ENCODE measurements around the gene PIK3AP1.
A peak's percentile ranks its signal among the peaks of the same experiment; 100 is the strongest.

The PIK3AP1 gene

GRCh38 chr10:96671211-96671890 lies 49.0 kb downstream of the PIK3AP1 start:
- peak; percentile 35 for DNase-seq (ENCODE audit: low spot score)

DNA sequence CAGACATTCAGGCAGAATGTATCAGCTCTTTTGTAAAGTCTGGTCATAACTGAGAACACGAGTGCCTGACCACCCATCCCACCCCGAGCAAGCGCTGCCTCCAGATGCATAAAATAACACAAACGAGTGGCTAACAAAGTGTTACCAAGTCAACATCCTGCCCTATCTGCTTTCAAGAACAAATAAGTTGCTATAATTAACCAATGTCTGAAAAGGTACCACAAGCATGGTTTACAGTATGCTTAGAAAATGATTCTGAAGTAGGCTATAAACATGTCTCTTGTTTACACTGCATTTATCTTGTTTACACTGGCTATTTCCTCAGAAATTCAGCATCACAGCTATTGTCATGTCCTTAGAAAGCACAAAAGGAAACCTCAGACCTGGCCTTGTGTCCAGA lies 49.5 kb downstream of the PIK3AP1 start:
- no peak for DNase-seq (ENCODE audit: low spot score)

DNA sequence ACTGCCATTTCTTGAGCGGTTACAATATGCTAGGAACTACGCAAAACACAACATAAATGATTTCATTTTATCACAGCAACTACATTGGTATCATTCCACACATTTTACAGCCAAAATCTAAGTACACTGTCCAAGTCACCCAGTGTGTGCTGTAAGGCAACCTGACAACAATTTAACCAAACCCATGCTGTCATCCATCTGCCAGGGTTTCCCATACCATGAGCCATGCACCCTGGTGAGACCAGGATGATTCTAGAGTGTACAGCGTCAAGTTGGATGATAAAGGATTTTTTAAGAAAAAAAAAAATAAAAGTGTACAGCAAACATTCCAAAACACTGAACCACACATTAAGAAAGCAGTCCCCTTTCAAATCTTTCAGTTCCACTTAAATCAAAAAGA lies 52.9 kb downstream of the PIK3AP1 start:
- DNase-seq (ENCODE audit: low spot score): no peak

GRCh38 chr10:96666741-96667140 lies 53.6 kb downstream of the PIK3AP1 start:
- no peak for DNase-seq (ENCODE audit: low spot score)

DNA sequence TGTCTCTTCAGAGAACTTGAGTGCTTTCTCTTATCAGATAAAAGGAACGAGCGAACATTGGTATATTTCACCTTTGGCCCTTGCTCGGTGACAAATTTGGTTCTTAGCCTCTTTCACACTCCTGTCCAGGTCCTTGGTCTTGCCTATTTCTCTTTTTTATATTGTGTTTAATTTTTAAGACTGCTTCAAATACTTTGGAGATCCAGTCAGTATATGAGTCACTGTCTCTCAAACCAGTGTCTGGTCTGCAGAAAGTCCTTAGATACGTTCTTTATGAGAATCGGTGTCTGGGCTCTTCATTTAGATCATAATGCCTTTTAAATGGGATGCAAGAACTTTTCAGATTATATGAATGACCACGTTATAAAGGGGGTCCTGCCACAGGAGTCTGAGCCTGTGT lies 55.0 kb downstream of the PIK3AP1 start:
- no peak for DNase-seq (ENCODE audit: low spot score)

GRCh38 chr10:96664563-96664962 lies 55.8 kb downstream of the PIK3AP1 start:
- no peak for DNase-seq (ENCODE audit: low spot score)

DNA sequence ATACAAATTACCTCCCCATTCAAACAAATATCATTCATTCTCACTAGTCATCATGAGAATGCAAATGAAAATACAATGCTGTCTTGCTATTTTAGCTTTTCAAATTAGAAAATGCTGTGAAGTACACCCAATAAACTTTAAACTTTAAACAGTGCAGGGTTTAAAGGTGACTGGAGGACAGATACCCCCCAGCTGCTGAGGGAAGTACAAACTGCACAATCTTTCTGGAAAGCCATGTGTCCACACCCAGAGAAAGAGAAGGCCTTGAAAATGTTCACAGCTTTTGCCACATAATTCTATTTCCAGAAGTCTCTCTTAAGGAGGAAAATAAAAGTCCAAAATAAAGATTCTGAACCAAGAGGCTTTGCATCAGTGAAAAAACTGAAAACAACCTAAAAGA lies 56.5 kb downstream of the PIK3AP1 start:
- DNase-seq (ENCODE audit: low spot score): no peak

- DNase-seq (ENCODE audit: low spot score): no peak
These were observed 58.7 kb downstream of the PIK3AP1 start for GRCh38 chr10:96661632-96662031.

GRCh38 chr10:96660297-96660696 lies 60.0 kb downstream of the PIK3AP1 start:
- no peak for DNase-seq (ENCODE audit: low spot score)

GRCh38 chr10:96658844-96659243 lies 61.5 kb downstream of the PIK3AP1 start:
- DNase-seq (ENCODE audit: low spot score): no peak

- DNase-seq (ENCODE audit: low spot score): no peak
These were observed 62.9 kb downstream of the PIK3AP1 start for GRCh38 chr10:96657385-96657784.

GRCh38 chr10:96656839-96657238 lies 63.5 kb downstream of the PIK3AP1 start:
- DNase-seq (ENCODE audit: low spot score): no peak

DNA sequence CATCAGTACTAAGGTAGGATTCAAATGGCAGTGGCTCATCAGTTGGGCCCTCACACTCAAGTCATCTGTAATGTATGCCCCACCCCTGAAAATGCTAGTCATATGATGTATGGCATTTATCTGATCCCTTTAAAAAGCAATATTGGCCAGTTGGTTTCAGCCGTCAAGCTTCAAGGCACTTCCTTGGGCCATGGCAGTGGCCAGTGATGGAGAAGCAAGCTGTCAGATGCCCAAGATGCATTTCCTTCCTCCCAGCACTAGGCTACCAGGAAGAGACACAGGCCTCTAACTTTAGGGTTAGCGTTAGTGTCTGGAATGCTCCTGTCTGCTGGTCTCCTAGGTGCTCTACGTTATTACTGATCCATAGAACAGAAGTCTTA lies 64.1 kb downstream of the PIK3AP1 start:
- no peak for DNase-seq (ENCODE audit: low spot score)

DNA sequence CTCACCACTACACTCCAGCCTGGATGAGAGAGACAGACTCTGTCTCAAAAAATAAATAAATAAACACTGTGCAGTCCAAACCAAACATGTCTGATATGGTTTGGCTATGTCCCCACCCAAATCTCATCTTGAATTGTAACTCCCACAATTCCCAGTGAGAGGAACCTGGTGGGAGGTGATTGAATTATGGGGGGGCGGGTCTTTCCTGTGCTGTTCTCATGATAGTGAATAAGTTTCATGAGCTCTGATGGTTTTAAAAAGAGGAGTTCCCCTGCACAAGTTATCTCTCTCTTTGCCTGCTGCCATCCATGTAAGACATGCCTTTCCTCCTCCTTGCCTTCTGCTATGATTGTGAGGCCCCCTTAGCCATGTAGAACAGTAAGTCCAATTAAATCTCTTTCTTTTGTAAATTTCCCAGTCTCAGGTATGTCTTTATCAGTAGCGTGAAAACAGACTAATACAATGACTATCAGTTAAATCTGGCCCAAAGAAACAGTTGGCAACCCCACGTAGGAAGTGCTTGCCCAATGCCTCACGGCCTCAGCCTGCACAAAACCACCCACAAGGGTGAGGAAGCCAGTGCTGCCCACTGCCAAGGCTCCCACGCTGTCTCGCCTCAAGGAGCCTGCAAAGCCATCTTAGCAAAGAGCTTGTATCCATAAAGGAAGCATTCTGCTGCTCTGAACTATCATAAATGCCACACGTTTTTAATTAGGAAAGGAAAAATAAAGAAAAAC lies 64.7 kb downstream of the PIK3AP1 start:
- DNase-seq (ENCODE audit: low spot score): no peak

GRCh38 chr10:96651998-96652431 lies 68.3 kb downstream of the PIK3AP1 start:
- DNase-seq (ENCODE audit: low spot score): peak; percentile 32

GRCh38 chr10:96650958-96651357 lies 69.4 kb downstream of the PIK3AP1 start:
- DNase-seq (ENCODE audit: low spot score): no peak

- DNase-seq (ENCODE audit: low spot score): no peak
These were observed 72.0 kb downstream of the PIK3AP1 start for GRCh38 chr10:96648297-96648696.

- no peak for DNase-seq (ENCODE audit: low spot score)
These were observed 72.8 kb downstream of the PIK3AP1 start for GRCh38 chr10:96647466-96647865.

DNA sequence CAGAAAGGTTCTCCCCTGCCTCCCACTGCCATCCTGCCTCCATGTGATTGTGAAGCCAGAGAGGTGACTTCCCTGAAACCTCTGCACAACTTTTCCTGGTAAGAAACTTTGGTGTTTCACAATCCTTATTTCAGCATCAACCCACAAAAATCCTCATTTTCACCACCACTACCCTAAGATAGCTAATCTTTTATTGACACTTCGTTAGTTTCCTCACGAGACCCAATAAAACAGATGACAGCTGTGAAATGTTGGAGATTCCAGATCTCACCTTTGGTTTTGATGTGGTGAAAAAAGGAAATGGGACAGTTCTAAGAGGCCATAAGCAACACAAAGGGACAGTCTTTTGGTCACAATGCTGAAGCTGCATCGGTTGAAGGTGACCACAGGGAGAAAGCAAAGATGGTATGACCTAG lies 73.6 kb downstream of the PIK3AP1 start:
- no peak for DNase-seq (ENCODE audit: low spot score)

- no peak for DNase-seq (ENCODE audit: low spot score)
These were observed 74.0 kb downstream of the PIK3AP1 start for GRCh38 chr10:96646301-96646700.

- DNase-seq (ENCODE audit: low spot score): no peak
These were observed 75.1 kb downstream of the PIK3AP1 start for GRCh38 chr10:96645191-96645721.

DNA sequence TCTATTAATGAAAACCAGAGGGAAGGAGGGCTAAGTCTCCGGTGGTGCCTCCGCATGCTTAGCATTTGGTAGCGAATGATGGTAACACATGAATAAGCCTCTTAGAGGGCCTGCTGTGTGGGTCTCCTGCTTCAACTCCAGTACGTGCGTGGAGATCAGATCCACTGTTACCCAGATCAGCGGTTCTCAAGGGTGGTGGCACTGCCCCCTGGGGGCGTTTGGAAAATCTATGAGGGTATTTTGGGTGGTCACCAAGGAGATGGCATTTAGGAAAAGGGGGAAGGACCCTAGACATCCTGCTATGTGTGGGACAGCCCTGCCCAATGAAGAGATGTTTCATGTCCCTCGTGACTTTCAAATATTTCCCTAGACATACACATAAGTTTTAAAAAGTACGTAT lies 76.4 kb downstream of the PIK3AP1 start:
- DNase-seq (ENCODE audit: low spot score): no peak

DNA sequence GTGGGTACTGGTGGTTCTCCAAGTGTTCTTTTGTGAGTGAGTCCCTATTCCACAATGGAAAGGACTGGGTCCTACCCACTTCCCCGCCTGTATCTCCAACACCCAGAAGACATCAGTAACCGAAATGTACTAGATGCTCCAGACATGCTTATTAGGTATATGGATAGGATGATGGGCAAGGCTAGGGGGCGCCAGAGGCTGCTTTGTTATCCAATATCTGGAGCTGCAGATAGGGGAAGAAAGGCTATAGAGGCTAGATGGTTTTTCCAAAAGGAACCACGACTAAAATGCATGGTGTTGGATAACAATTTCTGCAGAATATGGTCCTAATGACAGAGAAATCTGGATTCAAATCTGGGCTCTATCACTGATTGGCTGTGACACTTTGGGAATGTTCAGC lies 77.3 kb downstream of the PIK3AP1 start:
- DNase-seq (ENCODE audit: low spot score): peak; percentile 51

DNA sequence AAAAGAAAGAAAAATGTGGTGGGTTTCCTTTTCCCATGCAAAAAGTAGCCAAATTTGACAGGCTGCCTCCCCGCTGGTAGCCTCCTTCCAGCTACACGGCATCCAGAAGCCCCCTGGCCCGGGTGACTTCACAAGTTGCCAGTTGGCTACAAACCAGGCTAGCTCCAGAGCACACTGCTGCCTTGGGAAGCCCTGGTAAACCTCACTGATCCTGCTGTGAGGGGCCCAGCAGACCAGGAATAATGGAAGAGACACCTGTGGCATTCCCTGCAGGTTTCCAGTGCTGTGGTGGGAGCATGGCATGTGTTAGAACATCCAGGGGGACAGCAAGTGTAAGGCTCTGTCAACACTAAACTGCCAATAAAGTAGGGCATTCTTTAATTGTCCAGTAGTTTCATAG lies 77.8 kb downstream of the PIK3AP1 start:
- DNase-seq (ENCODE audit: low spot score): no peak
